CD8-positive, alpha-beta memory T cell (primary cell): ENCODE measurements around the gene LRCH1. TPM values are rescaled to one million over a fixed set of nuclear protein-coding genes. Genes with fewer than 3 reads are reported as not detected.

Experiments used
- CTCF ChIA-PET: fragments of 350-600 bp; sonication (Branson Sonifier 250); formaldehyde crosslinking; loops from one replicate; lab custom pipeline; 2021; ENCODE audit warnings: antibody characterized with exemption; lab: Charles Lee
- POLR2A ChIA-PET: fragments of 350-600 bp; sonication (Branson Sonifier 250); formaldehyde crosslinking; loops from one replicate; lab custom pipeline; 2021; ENCODE audit warnings: antibody characterized with exemption; lab: Charles Lee
- DNase-seq, 5 donors: peaks; one replicate each; pipeline versions ENCODE4 v3.0.0 to v3.0.0-alpha.2; 2020 to 2022; ENCODE audit warnings: mixed read lengths in 1 of 5
- H3K27ac ChIP-seq: one replicate; pipeline ENCODE4 v1.7.0; 2013; ENCODE audit warnings: low read depth, mild to moderate bottlenecking, low read length, moderate library complexity
- H3K27me3 ChIP-seq: 2 replicates; pipeline ENCODE4 v1.7.0; 2013; ENCODE audit warnings: low read length, mild to moderate bottlenecking; ENCODE audit not compliant: insufficient read depth, poor library complexity, severe bottlenecking
- H3K36me3 ChIP-seq: 2 replicates; pipeline ENCODE4 v1.7.0; 2013; ENCODE audit warnings: mild to moderate bottlenecking, low read length, moderate library complexity; ENCODE audit not compliant: insufficient read depth
- H3K4me1 ChIP-seq: 2 replicates; pipeline ENCODE4 v1.7.0; 2013; ENCODE audit warnings: mild to moderate bottlenecking, low read length, moderate library complexity; ENCODE audit not compliant: insufficient read depth
- H3K4me3 ChIP-seq: 2 replicates; pipeline ENCODE4 v1.7.0; 2013; ENCODE audit warnings: mild to moderate bottlenecking, low read length
- H3K9me3 ChIP-seq: 2 replicates; pipeline ENCODE4 v1.7.0; 2013; ENCODE audit warnings: mild to moderate bottlenecking, low read length
- H3K27ac Mint-ChIP-seq, 8 donors: one replicate each; pipeline ENCODE4 v1.8.0; 2020 to 2021; ENCODE audit warnings: mixed read lengths in 8 of 8, mild to moderate bottlenecking in 6 of 8, inconsistent platforms in 3 of 8, moderate library complexity in 3 of 8
- H3K27me3 Mint-ChIP-seq, 2 donors: one replicate each; pipeline ENCODE4 v1.8.0; 2020 to 2021; ENCODE audit warnings: mixed read lengths in 2 of 2, mild to moderate bottlenecking in 1 of 2, moderate library complexity in 1 of 2
- H3K36me3 Mint-ChIP-seq, 3 donors: one replicate each; pipeline ENCODE4 v1.8.0; 2020 to 2021; ENCODE audit warnings: mixed read lengths in 3 of 3, inconsistent platforms in 1 of 3, mild to moderate bottlenecking in 1 of 3
- H3K4me1 Mint-ChIP-seq, 3 donors: one replicate each; pipeline ENCODE4 v1.8.0; 2020 to 2021; ENCODE audit warnings: mixed read lengths in 3 of 3, inconsistent platforms in 1 of 3, mild to moderate bottlenecking in 1 of 3
- H3K4me3 Mint-ChIP-seq, 7 donors: one replicate each; pipeline ENCODE4 v1.8.0; 2020 to 2021; ENCODE audit warnings: mixed read lengths in 7 of 7, mild to moderate bottlenecking in 6 of 7, moderate library complexity in 4 of 7, inconsistent platforms in 2 of 7
- H3K9me3 Mint-ChIP-seq, 5 donors: one replicate each; pipeline ENCODE4 v1.8.0; 2020 to 2022; ENCODE audit warnings: mixed read lengths in 5 of 5, mild to moderate bottlenecking in 3 of 5, moderate library complexity in 2 of 5, inconsistent platforms in 1 of 5
- polyA plus RNA-seq: library from polyadenylated mRNA; unstranded; fragments of 300-500 nt; fragmentation: Illumina TruSeq; gene quantifications from one replicate; pipeline ENCODE4 v1.2.3, GENCODE V29; 2021
- total RNA-seq, 2 experiments: library from RNA; stranded (reverse); gene quantifications; one replicate each; pipeline ENCODE4 v1.2.3, GENCODE V29; 2021

The LRCH1 gene
- total and polyA plus RNA-seq, 3 experiments from 2014 or later: 4.9 to 17.8 (median 16.7) TPM

DNA sequence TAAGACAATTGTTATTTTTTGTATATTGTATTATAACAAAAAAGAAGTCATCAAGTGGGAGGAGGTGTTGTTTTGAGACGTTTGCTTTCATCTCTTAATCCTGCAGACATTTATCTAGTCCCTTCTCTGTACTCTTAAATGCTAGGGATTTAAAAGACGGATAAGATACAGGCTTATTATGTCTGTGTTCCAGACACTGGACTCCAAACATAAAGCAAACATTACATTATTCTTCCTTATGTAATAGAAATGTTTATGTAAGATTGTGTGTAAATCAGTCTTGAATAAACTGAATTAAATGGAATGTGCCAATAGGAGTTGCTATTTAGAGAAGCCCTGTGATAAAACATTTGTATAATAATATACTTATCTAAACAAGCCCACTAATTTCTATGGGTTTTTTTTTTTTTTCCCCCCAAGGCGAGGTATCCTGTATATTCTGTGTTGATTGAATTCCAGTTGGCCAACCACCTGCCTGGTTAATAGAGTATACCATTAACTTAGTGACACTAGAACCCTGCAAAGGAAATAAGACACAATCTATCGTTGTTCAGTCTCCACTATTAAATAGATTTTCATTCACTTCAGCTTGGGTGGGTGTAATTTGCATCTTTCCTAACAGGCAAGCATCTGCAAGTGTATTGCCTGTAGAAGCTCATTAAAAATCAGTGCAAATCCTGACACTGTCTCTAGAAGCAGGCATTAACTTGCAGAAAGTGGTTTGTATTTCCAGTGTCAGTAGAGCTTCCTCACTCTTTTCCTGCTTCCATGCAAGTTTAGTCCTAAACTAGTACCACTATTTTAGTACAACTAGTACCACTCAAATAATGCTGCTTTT lies 69.0 kb downstream of the LRCH1 start:
- Mint-ChIP-seq H3K27ac (no peak overlapping the region), H3K4me3 (no peak overlapping the region), H3K36me3 (peaks cover 0 to 2% (median 0%) of the 10 kb centered on the region in 3 donors), H3K9me3 (no peaks in the 10 kb centered on the region), H3K27me3 (no peaks in the 10 kb centered on the region), H3K4me1 (peaks cover 54 to 89% (median 87%) of the 10 kb centered on the region in 3 donors)
- H3K9me3 ChIP-seq: no peaks in the 10 kb centered on the region
- CTCF ChIA-PET: no interaction called here
- H3K27me3 ChIP-seq: no peaks in the 10 kb centered on the region
- DNase-seq: no peak
- POLR2A ChIA-PET: no interaction called here
- no peak overlapping the region for H3K4me3 ChIP-seq
- no peaks in the 10 kb centered on the region for H3K36me3 ChIP-seq
- H3K27ac ChIP-seq: no peak overlapping the region
- H3K4me1 ChIP-seq: peaks cover 18% of the 10 kb centered on the region

DNA sequence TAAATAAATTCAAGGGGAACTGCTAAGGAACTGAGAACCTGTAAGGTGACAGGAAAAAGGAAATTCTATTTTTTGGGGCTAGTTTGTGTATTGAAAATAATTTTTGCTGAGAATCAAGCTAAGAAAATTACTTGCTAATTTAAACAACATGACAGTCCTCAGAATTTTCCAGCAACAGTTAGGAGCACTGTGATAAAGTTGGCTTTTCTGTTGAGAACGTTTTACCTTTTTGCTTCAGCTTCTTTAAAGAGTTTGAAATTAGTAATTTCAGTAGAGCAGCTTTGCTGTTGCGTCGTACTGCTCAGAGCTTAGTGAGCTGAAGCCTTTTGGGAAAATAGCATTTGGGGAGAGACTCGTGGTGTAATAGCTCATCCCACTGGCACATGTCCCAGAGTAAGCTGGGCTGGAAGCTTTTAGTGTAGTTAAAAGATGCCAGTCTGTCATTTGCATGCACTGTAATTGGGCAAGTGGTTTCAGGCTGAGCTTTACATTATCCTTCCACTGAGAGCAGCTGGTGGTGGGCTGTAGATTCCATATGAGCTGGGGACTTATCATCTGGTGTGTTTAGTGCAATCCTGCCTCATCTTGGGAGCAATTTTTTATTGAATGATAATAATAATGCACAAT lies 69.8 kb downstream of the LRCH1 start:
- Mint-ChIP-seq H3K4me3 (no peak overlapping the region), H3K4me1 (peaks cover 55 to 89% (median 86%) of the 10 kb centered on the region in 3 donors), H3K27ac (peak overlapping the region in 1 of 8 donors; percentile 4), H3K9me3 (no peaks in the 10 kb centered on the region), H3K36me3 (peaks cover 0 to 3% (median 0%) of the 10 kb centered on the region in 3 donors), H3K27me3 (no peaks in the 10 kb centered on the region)
- no peak for DNase-seq
- ChIA-PET POLR2A (no interaction called here), CTCF (interaction anchor here (1.3 kb wide), 1 partner anchor 71 kb away, joined by 4 read pairs; no protein-coding TSS in a partner anchor)
- Histone ChIP-seq H3K4me3 (no peak overlapping the region), H3K9me3 (no peaks in the 10 kb centered on the region), H3K27ac (no peak overlapping the region), H3K27me3 (no peaks in the 10 kb centered on the region), H3K36me3 (no peaks in the 10 kb centered on the region), H3K4me1 (peaks cover 18% of the 10 kb centered on the region)

DNA sequence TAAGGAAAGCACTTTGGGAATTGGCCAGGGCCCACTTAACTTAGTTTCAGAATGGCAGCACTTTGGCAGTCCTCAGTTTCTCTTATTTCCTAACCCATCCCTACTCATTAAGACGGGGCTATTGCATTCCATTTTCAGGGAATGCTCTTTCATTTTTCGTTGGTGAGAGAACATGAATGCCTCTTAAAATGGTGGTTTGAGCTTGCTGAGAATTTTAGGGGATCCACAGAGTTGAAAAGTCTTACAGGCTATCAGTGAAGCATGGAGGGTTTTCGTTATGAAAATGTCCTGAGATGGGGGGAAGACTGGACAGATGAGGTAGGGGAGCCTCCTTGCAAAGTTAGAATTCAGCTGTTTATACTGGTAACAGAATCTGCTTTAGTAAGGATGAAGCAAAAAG lies 71.4 kb downstream of the LRCH1 start:
- H3K9me3 ChIP-seq: no peaks in the 10 kb centered on the region
- Mint-ChIP-seq H3K27ac (peak overlapping the region in 1 of 8 donors; percentile 58), H3K27me3 (no peaks in the 10 kb centered on the region), H3K4me1 (peaks cover 56 to 88% (median 88%) of the 10 kb centered on the region in 3 donors), H3K9me3 (no peaks in the 10 kb centered on the region), H3K36me3 (peaks cover 0 to 4% (median 0%) of the 10 kb centered on the region in 3 donors), H3K4me3 (no peak overlapping the region)
- H3K27ac ChIP-seq: no peak overlapping the region
- no peak for DNase-seq
- H3K27me3 ChIP-seq: no peaks in the 10 kb centered on the region
- H3K36me3 ChIP-seq: no peaks in the 10 kb centered on the region
- H3K4me3 ChIP-seq: no peak overlapping the region
- H3K4me1 ChIP-seq: peaks cover 12% of the 10 kb centered on the region
- POLR2A ChIA-PET: no interaction called here
- CTCF ChIA-PET: no interaction called here

DNA sequence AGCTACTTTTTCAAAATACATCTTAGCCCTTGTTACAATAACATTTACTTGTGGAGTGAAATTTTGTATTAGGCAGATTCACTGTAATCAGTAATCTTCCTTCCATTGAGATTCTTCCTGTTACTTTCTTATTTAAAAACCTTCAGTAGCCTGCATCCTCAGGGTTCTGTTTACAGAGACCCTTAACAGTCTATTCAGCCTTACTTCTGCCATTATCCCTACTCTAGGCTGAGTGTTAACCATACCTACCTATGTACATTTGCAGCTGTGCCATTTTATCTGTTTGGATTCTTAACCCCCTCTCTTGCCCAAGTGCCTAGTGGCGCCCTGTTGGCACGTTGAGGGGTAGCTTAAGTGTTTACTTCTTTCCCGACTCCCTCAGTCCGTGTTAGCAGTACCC lies 71.9 kb downstream of the LRCH1 start:
- Histone ChIP-seq H3K36me3 (no peaks in the 10 kb centered on the region), H3K4me3 (no peak overlapping the region), H3K4me1 (peaks cover 12% of the 10 kb centered on the region), H3K9me3 (no peaks in the 10 kb centered on the region), H3K27ac (no peak overlapping the region), H3K27me3 (no peaks in the 10 kb centered on the region)
- no peaks in the 10 kb centered on the region for H3K9me3 Mint-ChIP-seq
- peaks cover 0 to 1% of the 10 kb centered on the region in 2 donors for H3K27me3 Mint-ChIP-seq
- ChIA-PET POLR2A (no interaction called here), CTCF (no interaction called here)
- H3K4me1 Mint-ChIP-seq: peaks cover 59 to 88% (median 88%) of the 10 kb centered on the region in 3 donors
- peak overlapping the region in 1 of 8 donors; percentile 1 for H3K27ac Mint-ChIP-seq
- peaks cover 0 to 4% (median 0%) of the 10 kb centered on the region in 3 donors for H3K36me3 Mint-ChIP-seq
- no peak for DNase-seq
- peak overlapping the region in 1 of 7 donors; percentile 49 for H3K4me3 Mint-ChIP-seq

DNA sequence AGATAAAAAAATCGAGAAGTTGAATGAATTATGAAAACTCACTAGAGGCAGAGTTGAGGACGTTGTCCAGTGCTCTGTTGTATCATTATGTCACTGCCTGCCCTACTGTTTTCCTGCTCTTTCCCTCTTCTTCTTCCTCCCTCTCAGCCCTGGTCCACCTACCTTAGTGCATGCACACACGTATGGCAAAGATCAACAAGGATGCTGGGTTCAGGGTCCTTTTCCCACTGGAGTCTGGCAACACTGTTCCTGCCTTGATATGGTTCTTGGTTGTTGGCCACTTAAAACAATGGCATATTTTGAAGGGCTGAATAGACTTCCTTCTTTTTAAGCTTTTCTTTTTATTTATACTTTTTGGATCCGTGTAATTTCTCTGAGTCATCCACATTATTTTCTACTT lies 74.5 kb downstream of the LRCH1 start:
- peaks cover 0 to 1% of the 10 kb centered on the region in 2 donors for H3K27me3 Mint-ChIP-seq
- H3K9me3 Mint-ChIP-seq: no peaks in the 10 kb centered on the region
- H3K36me3 ChIP-seq: no peaks in the 10 kb centered on the region
- H3K27me3 ChIP-seq: no peaks in the 10 kb centered on the region
- peaks cover 21% of the 10 kb centered on the region for H3K4me1 ChIP-seq
- no peak overlapping the region for H3K27ac Mint-ChIP-seq
- H3K4me3 ChIP-seq: no peak overlapping the region
- H3K4me1 Mint-ChIP-seq: peaks cover 63 to 85% (median 83%) of the 10 kb centered on the region in 3 donors
- DNase-seq: no peak
- ChIA-PET CTCF (no interaction called here), POLR2A (no interaction called here)
- no peaks in the 10 kb centered on the region for H3K9me3 ChIP-seq
- H3K36me3 Mint-ChIP-seq: peaks cover 0 to 4% (median 0%) of the 10 kb centered on the region in 3 donors
- no peak overlapping the region for H3K4me3 Mint-ChIP-seq
- no peak overlapping the region for H3K27ac ChIP-seq

DNA sequence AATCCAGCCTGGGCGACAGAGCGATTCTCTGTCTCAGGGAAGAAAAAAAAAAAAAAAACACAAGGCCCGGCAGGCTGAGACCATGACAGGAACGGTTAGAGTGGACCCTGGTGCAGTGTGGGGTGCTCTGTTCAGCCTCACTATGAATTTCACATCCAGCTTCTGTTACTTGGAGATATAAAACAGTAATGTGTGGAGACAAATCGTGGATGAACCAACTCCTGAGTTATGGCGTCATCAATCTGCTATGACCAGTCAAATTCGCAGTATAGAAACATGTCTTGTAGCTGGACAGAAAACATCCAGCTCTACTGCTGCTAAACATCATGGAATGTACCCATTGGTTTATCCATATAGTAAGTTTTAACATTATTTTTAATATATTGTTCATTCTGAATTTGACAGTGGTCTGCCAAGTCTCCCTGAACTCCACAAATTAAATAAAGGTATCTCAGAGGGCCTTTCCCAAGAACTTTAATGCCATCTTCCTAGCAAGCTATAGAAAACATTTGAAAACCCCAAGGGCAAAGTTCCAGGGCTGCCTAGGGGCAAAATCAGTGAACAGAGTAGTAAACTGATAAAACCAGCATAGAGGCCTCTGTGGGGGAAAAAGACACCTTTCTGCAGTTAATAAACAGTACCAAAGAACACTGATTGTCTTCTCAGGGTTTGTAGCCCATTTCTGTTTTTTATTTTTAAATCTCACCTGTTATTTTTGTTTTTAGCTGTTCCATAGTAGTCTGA lies 75.8 kb downstream of the LRCH1 start:
- DNase-seq: no peak
- Histone ChIP-seq H3K27me3 (no peaks in the 10 kb centered on the region), H3K36me3 (no peaks in the 10 kb centered on the region), H3K27ac (no peak overlapping the region), H3K4me1 (peaks cover 21% of the 10 kb centered on the region), H3K4me3 (no peak overlapping the region), H3K9me3 (no peaks in the 10 kb centered on the region)
- H3K4me3 Mint-ChIP-seq: no peak overlapping the region
- no peaks in the 10 kb centered on the region for H3K9me3 Mint-ChIP-seq
- CTCF ChIA-PET: no interaction called here
- POLR2A ChIA-PET: no interaction called here
- H3K27ac Mint-ChIP-seq: peak overlapping the region in 3 of 8 donors; percentile 24 to 36 (median 35)
- peaks cover 0 to 4% (median 1%) of the 10 kb centered on the region in 3 donors for H3K36me3 Mint-ChIP-seq
- peaks cover 0 to 1% of the 10 kb centered on the region in 2 donors for H3K27me3 Mint-ChIP-seq
- H3K4me1 Mint-ChIP-seq: peaks cover 60 to 79% (median 75%) of the 10 kb centered on the region in 3 donors

DNA sequence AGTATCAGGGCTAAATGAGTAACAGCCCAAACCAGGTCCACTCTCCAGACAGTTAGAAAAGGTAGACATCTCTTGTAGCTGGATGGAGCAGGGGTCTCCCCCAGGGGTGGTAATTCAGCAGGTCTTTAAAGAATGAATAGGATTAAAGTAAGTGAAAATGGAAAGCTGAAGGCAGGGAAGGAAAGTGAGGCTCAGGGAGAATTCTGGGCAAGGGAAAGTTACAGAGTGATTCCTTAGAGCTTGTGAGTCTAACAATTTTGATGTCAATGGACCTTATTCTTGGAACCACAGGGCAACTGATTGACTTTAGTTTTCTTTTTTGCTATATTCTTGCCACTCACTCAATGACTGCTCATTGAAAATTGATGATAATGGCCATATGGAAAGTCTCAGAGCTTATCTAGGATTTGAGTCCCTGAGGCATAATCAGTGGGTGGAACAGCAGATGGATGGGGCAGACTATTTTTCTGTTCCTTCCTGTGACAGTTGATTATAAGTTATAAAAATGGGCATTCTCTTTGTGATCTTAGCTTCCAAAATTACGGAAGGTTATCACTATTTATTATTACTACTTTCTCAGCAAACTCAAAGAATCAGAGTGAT lies 76.9 kb downstream of the LRCH1 start:
- H3K4me1 Mint-ChIP-seq: peaks cover 58 to 77% (median 73%) of the 10 kb centered on the region in 3 donors
- Histone ChIP-seq H3K4me3 (no peak overlapping the region), H3K9me3 (no peaks in the 10 kb centered on the region), H3K4me1 (peaks cover 21% of the 10 kb centered on the region), H3K36me3 (no peaks in the 10 kb centered on the region), H3K27ac (no peak overlapping the region), H3K27me3 (no peaks in the 10 kb centered on the region)
- ChIA-PET CTCF (interaction anchor here (0.9 to 1.1 kb wide), 2 partner anchors 10 to 78 kb away, joined by 3 to 5 read pairs; no protein-coding TSS in a partner anchor), POLR2A (no interaction called here)
- H3K4me3 Mint-ChIP-seq: peak overlapping the region in 1 of 7 donors; percentile 4
- H3K36me3 Mint-ChIP-seq: peaks cover 0 to 7% (median 1%) of the 10 kb centered on the region in 3 donors
- peak overlapping the region; percentile 2 to 82 (median 54) for H3K27ac Mint-ChIP-seq
- peaks cover 0 to 1% of the 10 kb centered on the region in 2 donors for H3K27me3 Mint-ChIP-seq
- H3K9me3 Mint-ChIP-seq: no peaks in the 10 kb centered on the region
- no peak for DNase-seq
